ENCODE data around the gene ALDH1A2.

Gene ALDH1A2

GRCh38 chr15:57943171-57943570, 122.3 kb downstream of the ALDH1A2 start:
- H3K36me3 ChIP-seq (ENCODE audit: insufficient read depth, low read length) = no peaks in the 10 kb centered on the region
- no peak overlapping the region for H3K9ac ChIP-seq (ENCODE audit: low read depth, low read length)
- no peaks in the 10 kb centered on the region for H3K4me1 ChIP-seq (ENCODE audit: insufficient read depth, low read length)
- H3K9me3 ChIP-seq (ENCODE audit: control insufficient read depth, insufficient read depth, low read length) = no peaks in the 10 kb centered on the region

DNA sequence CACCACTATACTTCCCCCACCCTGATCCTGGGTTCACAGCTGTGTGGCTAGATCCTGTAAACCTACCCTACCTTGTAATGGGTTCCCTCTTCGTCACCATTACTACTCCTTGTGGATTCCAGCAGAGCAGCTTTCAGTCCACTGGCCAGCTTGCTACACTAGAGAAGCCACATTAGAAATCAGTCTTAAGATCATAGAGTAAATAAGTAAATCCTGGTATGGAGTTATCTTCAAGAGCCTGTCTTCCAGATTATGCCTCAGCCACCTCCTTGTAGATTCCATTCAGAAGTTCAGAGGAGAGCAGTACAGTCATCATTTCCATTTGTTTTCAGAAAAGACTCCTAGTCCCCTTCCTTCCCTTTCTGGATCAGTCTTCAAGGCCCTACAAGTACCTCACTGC, 123.7 kb downstream of the ALDH1A2 start:
- Histone ChIP-seq H3K4me1 (ENCODE audit: insufficient read depth, low read length) (no peaks in the 10 kb centered on the region), H3K36me3 (ENCODE audit: insufficient read depth, low read length) (no peaks in the 10 kb centered on the region), H3K9me3 (ENCODE audit: control insufficient read depth, insufficient read depth, low read length) (no peaks in the 10 kb centered on the region), H3K9ac (ENCODE audit: low read depth, low read length) (no peak overlapping the region)

- Histone ChIP-seq H3K36me3 (ENCODE audit: insufficient read depth, low read length) (no peaks in the 10 kb centered on the region), H3K9ac (ENCODE audit: low read depth, low read length) (no peak overlapping the region), H3K9me3 (ENCODE audit: control insufficient read depth, insufficient read depth, low read length) (no peaks in the 10 kb centered on the region), H3K4me1 (ENCODE audit: insufficient read depth, low read length) (peaks cover 8% of the 10 kb centered on the region; the same call in 1 of the 2 replicates)
Measured at GRCh38 chr15:57932348-57932747, 133.2 kb downstream of the ALDH1A2 start.

DNA sequence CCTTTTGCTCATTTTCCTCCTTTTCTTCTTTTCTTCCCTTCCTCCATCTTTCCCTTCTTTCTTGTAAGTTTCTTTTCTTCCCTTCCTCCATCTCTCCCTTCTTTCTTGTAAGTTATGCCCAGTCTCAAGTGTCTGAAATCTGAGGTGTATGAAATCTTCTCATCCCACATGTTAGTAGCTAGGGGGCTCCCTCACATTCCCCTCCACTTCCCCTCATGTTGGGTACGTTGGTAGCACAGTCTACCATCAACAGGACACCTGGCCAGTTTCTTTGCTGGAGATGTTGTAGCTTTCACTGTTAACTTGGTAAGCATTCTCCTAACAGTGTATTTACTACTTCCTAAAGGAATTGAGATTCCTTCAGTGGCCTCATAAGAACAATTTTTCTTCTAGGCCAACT, 133.9 kb downstream of the ALDH1A2 start:
- H3K36me3 ChIP-seq (ENCODE audit: insufficient read depth, low read length) = no peaks in the 10 kb centered on the region
- no peaks in the 10 kb centered on the region for H3K9me3 ChIP-seq (ENCODE audit: control insufficient read depth, insufficient read depth, low read length)
- H3K9ac ChIP-seq (ENCODE audit: low read depth, low read length) = no peak overlapping the region
- peaks cover 8% of the 10 kb centered on the region; the same call in 1 of the 2 replicates for H3K4me1 ChIP-seq (ENCODE audit: insufficient read depth, low read length)

- H3K9ac ChIP-seq (ENCODE audit: low read depth, low read length) = no peak overlapping the region
Measured at GRCh38 chr15:57927091-57927631, 138.3 kb downstream of the ALDH1A2 start.

DNA sequence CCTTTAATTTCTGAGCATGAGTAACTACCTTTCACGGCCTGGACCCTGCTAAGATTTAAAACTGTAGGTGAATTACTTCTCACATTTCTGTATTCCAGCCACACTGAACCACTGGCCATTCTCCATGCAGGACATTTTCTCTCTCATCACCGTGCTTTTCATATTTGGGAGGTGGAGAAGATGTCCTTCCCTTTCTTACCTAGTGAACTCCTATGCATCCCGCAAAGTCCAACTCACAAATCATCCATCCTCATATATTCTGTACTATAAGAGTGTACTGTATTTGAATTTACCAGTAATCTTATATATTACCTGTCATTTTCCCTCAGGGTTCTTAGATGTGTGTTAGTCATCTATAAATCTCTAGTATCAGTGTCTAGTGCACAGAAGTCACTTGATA, 139.9 kb downstream of the ALDH1A2 start:
- no peaks in the 10 kb centered on the region for H3K4me1 ChIP-seq (ENCODE audit: insufficient read depth, low read length)

More at GRCh38 chr15:57927091-57927631, 138.3 kb downstream of the ALDH1A2 start:
- Histone ChIP-seq H3K4me1 (ENCODE audit: insufficient read depth, low read length) (peaks cover under 1% of the 10 kb centered on the region; the same call in 1 of the 2 replicates), H3K36me3 (ENCODE audit: insufficient read depth, low read length) (no peaks in the 10 kb centered on the region), H3K9me3 (ENCODE audit: control insufficient read depth, insufficient read depth, low read length) (no peaks in the 10 kb centered on the region)

DNA sequence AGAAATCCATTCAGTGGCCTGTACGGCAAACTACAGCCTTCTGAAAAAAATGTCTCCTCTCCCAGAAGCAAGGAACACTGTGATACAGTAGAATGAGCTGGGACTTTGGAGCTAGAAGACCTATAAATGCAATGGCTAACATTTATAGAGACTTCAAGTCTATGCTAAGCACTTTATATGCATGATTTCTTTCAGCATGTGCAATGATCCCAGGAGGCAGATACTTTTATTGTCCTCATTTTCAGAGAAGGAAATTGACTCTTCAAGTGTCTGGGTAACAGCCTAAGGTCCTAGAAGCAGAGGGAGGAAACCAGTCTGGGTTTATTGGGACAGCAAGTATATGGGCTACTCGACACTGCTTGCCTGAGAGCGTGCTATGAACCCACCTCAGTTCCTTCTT, 140.9 kb downstream of the ALDH1A2 start:
- Histone ChIP-seq H3K9me3 (ENCODE audit: control insufficient read depth, insufficient read depth, low read length) (no peaks in the 10 kb centered on the region), H3K4me1 (ENCODE audit: insufficient read depth, low read length) (no peaks in the 10 kb centered on the region), H3K36me3 (ENCODE audit: insufficient read depth, low read length) (no peaks in the 10 kb centered on the region), H3K9ac (ENCODE audit: low read depth, low read length) (no peak overlapping the region)

More for the DNA sequence above, 139.9 kb downstream of the ALDH1A2 start:
- no peaks in the 10 kb centered on the region for H3K9me3 ChIP-seq (ENCODE audit: control insufficient read depth, insufficient read depth, low read length)
- no peaks in the 10 kb centered on the region for H3K36me3 ChIP-seq (ENCODE audit: insufficient read depth, low read length)
- H3K9ac ChIP-seq (ENCODE audit: low read depth, low read length) = no peak overlapping the region

GRCh38 chr15:57923750-57924149, 141.8 kb downstream of the ALDH1A2 start:
- no peak overlapping the region for H3K9ac ChIP-seq (ENCODE audit: low read depth, low read length)
- no peaks in the 10 kb centered on the region for H3K9me3 ChIP-seq (ENCODE audit: control insufficient read depth, insufficient read depth, low read length)
- no peaks in the 10 kb centered on the region for H3K36me3 ChIP-seq (ENCODE audit: insufficient read depth, low read length)
- no peaks in the 10 kb centered on the region for H3K4me1 ChIP-seq (ENCODE audit: insufficient read depth, low read length)

DNA sequence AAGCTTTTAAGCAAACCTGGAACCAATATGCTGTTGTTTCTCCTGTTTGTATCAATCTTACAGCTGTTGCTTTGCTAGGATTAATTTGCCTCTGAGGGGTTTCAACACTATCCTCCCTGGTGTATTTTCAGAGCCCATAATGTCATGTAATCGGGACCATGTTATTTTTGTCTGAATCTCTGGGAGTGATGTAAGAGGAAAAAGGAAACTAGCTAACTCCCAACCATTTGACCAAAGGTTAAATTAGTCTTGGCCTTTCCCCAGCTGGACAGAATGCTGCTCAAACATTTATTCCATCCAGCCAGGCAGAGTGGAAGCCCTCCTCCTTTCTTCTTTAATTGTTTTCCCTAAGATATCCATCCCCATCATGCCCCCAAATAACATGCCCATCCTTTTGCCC, 142.2 kb downstream of the ALDH1A2 start:
- no peaks in the 10 kb centered on the region for H3K36me3 ChIP-seq (ENCODE audit: insufficient read depth, low read length)
- no peaks in the 10 kb centered on the region for H3K4me1 ChIP-seq (ENCODE audit: insufficient read depth, low read length)
- no peak overlapping the region for H3K9ac ChIP-seq (ENCODE audit: low read depth, low read length)
- H3K9me3 ChIP-seq (ENCODE audit: control insufficient read depth, insufficient read depth, low read length) = no peaks in the 10 kb centered on the region

GRCh38 chr15:57922776-57923175, 142.7 kb downstream of the ALDH1A2 start:
- no peaks in the 10 kb centered on the region for H3K4me1 ChIP-seq (ENCODE audit: insufficient read depth, low read length)
- no peak overlapping the region for H3K9ac ChIP-seq (ENCODE audit: low read depth, low read length)
- no peaks in the 10 kb centered on the region for H3K9me3 ChIP-seq (ENCODE audit: control insufficient read depth, insufficient read depth, low read length)
- H3K36me3 ChIP-seq (ENCODE audit: insufficient read depth, low read length) = no peaks in the 10 kb centered on the region

DNA sequence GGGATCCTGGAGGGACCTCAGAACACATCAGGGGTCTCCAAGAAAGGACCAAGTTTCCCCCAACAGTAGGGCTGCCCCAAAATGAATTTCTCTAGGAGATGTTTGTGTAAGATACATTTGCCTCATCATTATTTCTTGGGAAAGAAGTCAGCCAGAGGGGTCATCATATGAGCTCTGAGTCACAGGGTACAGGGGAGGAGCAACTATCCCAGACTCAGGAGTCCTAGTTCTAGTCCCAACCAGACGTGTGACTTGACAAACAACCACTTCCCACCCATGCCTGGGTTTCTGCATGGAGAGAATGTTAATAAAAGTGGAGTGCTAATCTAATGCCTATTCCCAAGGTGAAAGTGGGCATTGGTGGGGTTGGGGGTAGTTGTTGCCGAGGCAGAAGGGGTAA, 144.1 kb downstream of the ALDH1A2 start:
- Histone ChIP-seq H3K9ac (ENCODE audit: low read depth, low read length) (no peak overlapping the region), H3K9me3 (ENCODE audit: control insufficient read depth, insufficient read depth, low read length) (no peaks in the 10 kb centered on the region), H3K36me3 (ENCODE audit: insufficient read depth, low read length) (no peaks in the 10 kb centered on the region), H3K4me1 (ENCODE audit: insufficient read depth, low read length) (no peaks in the 10 kb centered on the region)

DNA sequence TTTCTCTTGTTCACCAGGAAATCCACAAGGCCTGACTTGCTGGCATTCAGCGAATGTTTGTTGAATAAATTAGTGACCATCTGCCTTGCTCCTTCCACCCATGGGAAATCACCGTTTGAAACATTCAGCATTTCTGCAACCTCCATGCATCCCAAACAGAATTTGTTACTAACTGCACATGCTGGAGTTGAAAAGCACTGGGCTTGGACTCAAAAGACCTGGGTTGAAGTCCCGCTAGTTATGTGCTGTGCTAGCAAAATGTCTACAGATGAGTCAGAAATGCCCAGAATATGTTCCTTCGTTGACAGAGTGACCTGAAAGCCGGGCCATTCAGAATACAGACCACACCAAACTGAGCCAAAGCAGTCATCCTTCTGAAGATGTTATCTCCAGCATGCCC, 144.6 kb downstream of the ALDH1A2 start:
- Histone ChIP-seq H3K9ac (ENCODE audit: low read depth, low read length) (no peak overlapping the region), H3K9me3 (ENCODE audit: control insufficient read depth, insufficient read depth, low read length) (no peaks in the 10 kb centered on the region), H3K36me3 (ENCODE audit: insufficient read depth, low read length) (no peaks in the 10 kb centered on the region), H3K4me1 (ENCODE audit: insufficient read depth, low read length) (no peaks in the 10 kb centered on the region)

- no peaks in the 10 kb centered on the region for H3K9me3 ChIP-seq (ENCODE audit: control insufficient read depth, insufficient read depth, low read length)
- H3K36me3 ChIP-seq (ENCODE audit: insufficient read depth, low read length) = no peaks in the 10 kb centered on the region
- no peak overlapping the region for H3K9ac ChIP-seq (ENCODE audit: low read depth, low read length)
- no peaks in the 10 kb centered on the region for H3K4me1 ChIP-seq (ENCODE audit: insufficient read depth, low read length)
Measured at GRCh38 chr15:57919754-57920153, 145.8 kb downstream of the ALDH1A2 start.

DNA sequence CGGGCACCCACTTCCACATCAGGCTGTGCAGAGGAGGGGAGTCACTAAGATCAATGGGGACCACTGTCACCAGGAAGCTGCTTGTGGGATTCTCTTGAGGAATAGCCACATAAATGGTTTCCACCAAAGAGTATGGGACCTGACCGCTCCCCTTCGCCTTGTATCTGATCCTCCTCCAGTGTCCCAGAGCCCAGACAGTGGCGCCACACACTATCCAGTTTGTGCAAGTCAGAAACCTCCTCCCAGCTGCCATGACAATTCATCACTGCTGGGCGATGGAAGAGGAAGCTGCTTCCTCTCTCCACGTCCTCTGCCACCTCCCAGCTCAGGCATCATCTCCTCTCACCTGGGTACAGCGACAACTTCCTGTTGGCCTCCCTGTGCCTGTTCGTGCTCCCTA, 147.5 kb downstream of the ALDH1A2 start:
- no peaks in the 10 kb centered on the region for H3K4me1 ChIP-seq (ENCODE audit: insufficient read depth, low read length)
- H3K36me3 ChIP-seq (ENCODE audit: insufficient read depth, low read length) = no peaks in the 10 kb centered on the region
- H3K9ac ChIP-seq (ENCODE audit: low read depth, low read length) = no peak overlapping the region
- H3K9me3 ChIP-seq (ENCODE audit: control insufficient read depth, insufficient read depth, low read length) = no peaks in the 10 kb centered on the region

DNA sequence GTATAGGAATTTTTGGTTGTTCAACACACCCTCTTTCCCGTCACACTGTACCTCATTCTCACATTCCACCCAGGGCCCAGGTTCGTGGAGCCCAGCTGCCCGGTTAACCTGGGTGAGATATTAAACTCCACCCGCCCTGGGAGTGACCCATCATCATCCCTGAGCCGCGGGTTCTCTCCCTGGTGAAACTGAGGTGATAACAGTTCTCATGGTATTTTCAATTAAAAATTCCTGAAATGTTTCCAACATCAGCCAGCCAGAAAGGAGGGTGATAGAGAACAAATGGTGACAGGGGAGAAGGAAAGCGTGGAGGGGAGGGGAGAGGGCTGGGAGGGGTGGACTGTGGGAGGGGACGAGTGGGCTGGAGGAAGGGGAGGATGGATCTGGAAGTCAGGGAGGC, 148.8 kb downstream of the ALDH1A2 start:
- Histone ChIP-seq H3K9ac (ENCODE audit: low read depth, low read length) (no peak overlapping the region), H3K9me3 (ENCODE audit: control insufficient read depth, insufficient read depth, low read length) (no peaks in the 10 kb centered on the region), H3K4me1 (ENCODE audit: insufficient read depth, low read length) (no peaks in the 10 kb centered on the region), H3K36me3 (ENCODE audit: insufficient read depth, low read length) (no peaks in the 10 kb centered on the region)
